Loucy (cell line): ENCODE data around the gene LAMTOR4.
"Not testable (repeated sequence)": the region's sequence is repeated elsewhere in the genome, so short reads cannot be mapped to it uniquely, and the experiment has no call there.

Experiments used
- H2AFZ ChIP-seq: fragments of 200-600 bp; sonication (generic); 2 replicates; pipeline ENCODE4 v1.6.0; 2016; ENCODE audit warnings: antibody characterized with exemption, mild to moderate bottlenecking, low read length, moderate library complexity
- H3F3A ChIP-seq: fragments of 200-600 bp; 2 replicates; pipeline ENCODE4 v1.6.0; 2016; ENCODE audit warnings: antibody characterized with exemption, low read depth, mild to moderate bottlenecking
- H3K27me3 ChIP-seq: fragments of 200-600 bp; sonication (generic); 2 replicates; pipeline ENCODE4 v1.6.1; 2014; ENCODE audit warnings: low read length, mild to moderate bottlenecking; ENCODE audit not compliant: insufficient read depth, poor library complexity, severe bottlenecking
- H3K36me3 ChIP-seq: fragments of 200-600 bp; sonication (generic); 2 replicates; pipeline ENCODE4 v1.6.1; 2016; ENCODE audit warnings: low read length; ENCODE audit not compliant: insufficient read depth
- H3K4me1 ChIP-seq: fragments of 200-600 bp; sonication (generic); 2 replicates; pipeline ENCODE4 v1.5.1; 2014; ENCODE audit warnings: low read length, mild to moderate bottlenecking; ENCODE audit not compliant: insufficient read depth, poor library complexity, severe bottlenecking
- H3K4me2 ChIP-seq: fragments of 200-600 bp; sonication (generic); 2 replicates; pipeline ENCODE4 v1.6.0; 2014; ENCODE audit warnings: antibody characterized with exemption, low read length, low read depth, mild to moderate bottlenecking; ENCODE audit not compliant: poor library complexity, severe bottlenecking
- H3K4me3 ChIP-seq: fragments of 200-600 bp; sonication (generic); 2 replicates; pipeline ENCODE4 v1.5.1; 2014; ENCODE audit warnings: low read length, mild to moderate bottlenecking, mixed read lengths; ENCODE audit not compliant: poor library complexity, severe bottlenecking
- H3K79me2 ChIP-seq: fragments of 200-600 bp; sonication (generic); 2 replicates; pipeline ENCODE4 v1.6.1; 2014; ENCODE audit warnings: low read length; ENCODE audit not compliant: insufficient read depth
- H3K9ac ChIP-seq: fragments of 200-600 bp; sonication (generic); 2 replicates; pipeline ENCODE4 v1.6.0; 2014; ENCODE audit warnings: mild to moderate bottlenecking, low read depth, low read length, moderate library complexity; ENCODE audit not compliant: poor library complexity, severe bottlenecking
- H3K9me2 ChIP-seq: fragments of 200-600 bp; sonication (generic); replicated peaks from 2 replicates; pipeline ENCODE4 v1.6.1; 2016; ENCODE audit warnings: low read depth, low read length, mixed read lengths
- H3K9me3 ChIP-seq: fragments of 200-600 bp; sonication (generic); 2 replicates; pipeline ENCODE4 v1.6.1; 2014; ENCODE audit warnings: mild to moderate bottlenecking, antibody characterized with exemption, low read length, low read depth; ENCODE audit not compliant: insufficient read depth
- H4K20me1 ChIP-seq: fragments of 200-600 bp; sonication (generic); 2 replicates; pipeline ENCODE4 v1.6.0; 2014; ENCODE audit warnings: antibody characterized with exemption, low read length, mild to moderate bottlenecking; ENCODE audit not compliant: insufficient read depth, poor library complexity, severe bottlenecking
- EZH2phosphoT487 ChIP-seq: fragments of 200-600 bp; IDR thresholded peaks from 2 replicates; pipeline ENCODE4 v1.6.1; 2018; ENCODE audit warnings: antibody characterized with exemption, mild to moderate bottlenecking, moderate library complexity, borderline replicate concordance
- TF ChIP-seq, protein P1 (sequence below): fragments of 200-600 bp; sonication (generic); conservative IDR thresholded peaks from 2 replicates; pipeline ENCODE4 v1.5.1; 2014; ENCODE audit warnings: mild to moderate bottlenecking, antibody characterized with exemption, low read length

The LAMTOR4 gene

DNA sequence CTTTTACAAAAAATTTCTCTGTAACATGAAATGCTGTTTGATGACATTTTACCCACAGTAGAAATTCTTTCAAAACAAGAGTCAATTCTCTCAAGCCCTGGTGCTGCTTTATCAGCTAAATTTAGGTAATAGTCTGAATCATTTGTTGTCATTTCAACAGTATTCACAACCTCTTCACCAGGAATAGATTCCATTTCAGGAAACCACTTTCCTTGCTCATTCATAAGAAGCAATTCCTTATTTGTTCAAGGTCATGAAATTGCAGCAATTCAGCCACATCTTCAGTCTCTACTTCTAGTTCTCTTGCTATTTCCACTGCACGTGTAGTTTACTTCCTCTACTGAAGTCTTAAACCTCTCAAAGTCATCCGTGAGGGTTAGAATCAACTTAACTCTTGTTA, 43.1 kb downstream of the LAMTOR4 start:
- Histone ChIP-seq H3K79me2 (no peaks in the 10 kb centered on the region), H3K27me3 (no peaks in the 10 kb centered on the region), H3K36me3 (no peaks in the 10 kb centered on the region), H3K9ac (peak overlapping the region; percentile 49), H3K4me1 (peaks cover 36% of the 10 kb centered on the region), H3K9me2 (no peaks in the 10 kb centered on the region), H3K9me3 (no peaks in the 10 kb centered on the region), H4K20me1 (no peaks in the 10 kb centered on the region), H3K4me2 (peak overlapping the region; percentile 65), H3F3A (no peaks in the 10 kb centered on the region), H3K4me3 (peak overlapping the region; percentile 29), H2AFZ (peak overlapping the region; percentile 86)
- no peak for TF ChIP-seq EZH2phosphoT487
- TF ChIP-seq, protein P1, sequence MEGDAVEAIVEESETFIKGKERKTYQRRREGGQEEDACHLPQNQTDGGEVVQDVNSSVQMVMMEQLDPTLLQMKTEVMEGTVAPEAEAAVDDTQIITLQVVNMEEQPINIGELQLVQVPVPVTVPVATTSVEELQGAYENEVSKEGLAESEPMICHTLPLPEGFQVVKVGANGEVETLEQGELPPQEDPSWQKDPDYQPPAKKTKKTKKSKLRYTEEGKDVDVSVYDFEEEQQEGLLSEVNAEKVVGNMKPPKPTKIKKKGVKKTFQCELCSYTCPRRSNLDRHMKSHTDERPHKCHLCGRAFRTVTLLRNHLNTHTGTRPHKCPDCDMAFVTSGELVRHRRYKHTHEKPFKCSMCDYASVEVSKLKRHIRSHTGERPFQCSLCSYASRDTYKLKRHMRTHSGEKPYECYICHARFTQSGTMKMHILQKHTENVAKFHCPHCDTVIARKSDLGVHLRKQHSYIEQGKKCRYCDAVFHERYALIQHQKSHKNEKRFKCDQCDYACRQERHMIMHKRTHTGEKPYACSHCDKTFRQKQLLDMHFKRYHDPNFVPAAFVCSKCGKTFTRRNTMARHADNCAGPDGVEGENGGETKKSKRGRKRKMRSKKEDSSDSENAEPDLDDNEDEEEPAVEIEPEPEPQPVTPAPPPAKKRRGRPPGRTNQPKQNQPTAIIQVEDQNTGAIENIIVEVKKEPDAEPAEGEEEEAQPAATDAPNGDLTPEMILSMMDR, result no peak

DNA sequence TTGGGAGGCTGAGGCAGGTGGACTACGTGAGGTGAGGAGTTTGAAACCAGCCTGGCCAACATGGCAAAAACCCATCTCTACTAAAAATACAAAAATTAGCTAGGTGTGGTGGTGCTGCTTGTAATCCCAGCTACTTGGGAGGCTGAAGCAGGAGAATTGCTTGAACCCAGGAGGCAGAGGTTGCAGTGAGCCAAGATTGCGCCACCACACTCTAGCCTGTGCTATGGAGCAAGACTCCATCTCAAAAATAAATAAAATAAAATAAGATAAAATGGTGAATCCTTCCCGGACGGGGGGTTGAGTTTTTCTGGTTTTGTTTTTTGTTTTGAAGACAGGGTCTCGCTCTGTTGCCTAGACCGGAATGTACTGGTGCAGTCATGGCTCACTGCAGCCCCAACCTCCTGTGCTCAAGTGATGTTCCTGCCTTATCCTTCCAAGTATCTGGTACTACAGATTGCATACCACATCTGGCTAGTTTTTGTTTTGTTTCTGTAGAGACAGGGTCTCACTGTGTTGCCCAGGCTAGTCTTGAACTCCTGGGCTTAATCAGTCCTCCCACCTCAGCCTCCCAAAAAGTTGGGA, 43.7 kb downstream of the LAMTOR4 start:
- not testable (repeated sequence) for H4K20me1 ChIP-seq, H3K9ac ChIP-seq, H3F3A ChIP-seq, H3K79me2 ChIP-seq, H3K9me3 ChIP-seq, H3K4me3 ChIP-seq, H3K9me2 ChIP-seq, H3K36me3 ChIP-seq, H3K27me3 ChIP-seq
- peak overlapping the region; percentile 86 for H2AFZ ChIP-seq
- H3K4me2 ChIP-seq, result peak overlapping the region; percentile 24
- H3K4me1 ChIP-seq, result peaks cover 36% of the 10 kb centered on the region

DNA sequence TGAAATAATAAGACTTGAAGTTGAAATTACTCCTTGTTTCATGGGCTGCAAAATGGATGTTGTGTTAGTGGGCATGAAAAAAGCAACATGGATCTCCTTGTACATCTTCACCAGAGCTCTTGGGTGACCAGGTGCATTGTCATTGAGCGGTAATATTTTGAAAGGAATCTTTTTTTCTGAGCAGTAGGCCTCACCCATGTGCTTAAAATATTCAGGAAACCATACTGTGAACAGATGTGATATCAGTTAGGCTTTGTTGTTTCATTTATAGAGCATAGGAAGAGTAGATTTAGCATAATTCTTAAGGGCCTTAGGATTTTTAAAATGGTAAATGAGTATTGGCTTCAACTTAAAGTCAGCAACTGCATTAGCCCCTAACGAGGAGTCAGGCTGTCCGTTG, 44.3 kb downstream of the LAMTOR4 start:
- Histone ChIP-seq H3K9me3 (no peaks in the 10 kb centered on the region), H3K4me3 (no peak overlapping the region), H3K36me3 (no peaks in the 10 kb centered on the region), H3K79me2 (no peaks in the 10 kb centered on the region), H3K4me1 (peaks cover 36% of the 10 kb centered on the region), H3K9me2 (no peaks in the 10 kb centered on the region), H3K4me2 (peak overlapping the region; percentile 24), H4K20me1 (no peaks in the 10 kb centered on the region), H3K9ac (peak overlapping the region; percentile 29), H3K27me3 (no peaks in the 10 kb centered on the region), H3F3A (no peaks in the 10 kb centered on the region), H2AFZ (peak overlapping the region; percentile 3; the same call in 1 of the 2 replicates)
- TF ChIP-seq, protein P1, result no peak
- no peak for TF ChIP-seq EZH2phosphoT487

DNA sequence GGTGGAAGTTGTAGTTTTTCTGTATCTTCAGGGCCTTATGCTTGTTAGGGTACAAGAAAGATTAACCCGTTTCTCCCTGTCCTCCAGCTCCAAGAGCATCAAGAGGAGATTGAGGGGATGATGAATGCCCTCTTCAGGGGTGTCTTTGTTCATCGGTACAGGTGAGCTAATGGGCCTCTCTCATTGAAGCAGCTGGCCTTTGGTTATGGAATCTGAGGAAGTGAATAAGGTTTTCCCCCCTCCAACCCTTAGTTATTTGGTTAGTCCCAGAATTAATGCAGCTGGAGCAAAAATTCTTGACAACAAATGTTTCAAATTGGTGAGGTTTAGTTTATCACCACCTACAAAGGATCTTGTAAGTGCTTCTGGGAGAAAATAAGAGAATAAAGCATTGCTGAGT, 46.5 kb downstream of the LAMTOR4 start:
- Histone ChIP-seq H3K27me3 (no peaks in the 10 kb centered on the region), H3F3A (no peaks in the 10 kb centered on the region), H3K4me3 (no peak overlapping the region), H3K9me2 (no peaks in the 10 kb centered on the region), H2AFZ (no peak overlapping the region), H3K9ac (no peak overlapping the region), H3K79me2 (no peaks in the 10 kb centered on the region), H3K36me3 (no peaks in the 10 kb centered on the region), H3K4me2 (no peak overlapping the region), H3K9me3 (no peaks in the 10 kb centered on the region), H3K4me1 (peaks cover 35% of the 10 kb centered on the region), H4K20me1 (no peaks in the 10 kb centered on the region)
- TF ChIP-seq, protein P1, result no peak
- TF ChIP-seq EZH2phosphoT487, result no peak

DNA sequence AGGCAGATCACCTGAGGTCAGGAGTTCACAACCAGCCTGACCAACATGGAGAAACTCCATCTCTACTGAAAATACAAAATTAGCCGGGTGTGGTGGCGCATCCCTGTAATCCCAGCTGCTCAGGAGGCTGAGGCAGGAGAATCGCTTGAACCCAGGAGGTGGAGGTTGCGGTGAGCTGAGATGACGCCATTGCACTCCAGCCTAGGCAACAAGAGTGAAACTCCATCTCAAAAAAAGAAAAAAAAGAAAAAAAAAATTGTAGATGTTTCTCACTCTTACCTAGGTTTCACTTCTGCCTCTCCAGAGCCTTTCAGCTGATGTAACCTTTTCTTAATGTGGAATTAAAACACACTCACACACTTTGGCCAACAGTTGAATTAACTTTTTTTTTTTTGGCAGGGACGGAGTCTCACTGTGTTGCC, 47.2 kb downstream of the LAMTOR4 start:
- H3K36me3 ChIP-seq, H3K9ac ChIP-seq, H3K4me3 ChIP-seq, H3F3A ChIP-seq, H3K27me3 ChIP-seq, H3K9me3 ChIP-seq, H2AFZ ChIP-seq, H3K9me2 ChIP-seq, H3K79me2 ChIP-seq, H3K4me2 ChIP-seq, H4K20me1 ChIP-seq: not testable (repeated sequence)
- peaks cover 28% of the 10 kb centered on the region for H3K4me1 ChIP-seq
